ENCODE data around the gene FOXG1. TPM values are rescaled to one million over a fixed set of nuclear protein-coding genes. Genes with fewer than 3 reads are reported as not detected.

The FOXG1 gene
- total RNA-seq, 4 donors from 2014 or later, result 0.16 to 1.8 (median 0.89) TPM; not detected in 1

DNA sequence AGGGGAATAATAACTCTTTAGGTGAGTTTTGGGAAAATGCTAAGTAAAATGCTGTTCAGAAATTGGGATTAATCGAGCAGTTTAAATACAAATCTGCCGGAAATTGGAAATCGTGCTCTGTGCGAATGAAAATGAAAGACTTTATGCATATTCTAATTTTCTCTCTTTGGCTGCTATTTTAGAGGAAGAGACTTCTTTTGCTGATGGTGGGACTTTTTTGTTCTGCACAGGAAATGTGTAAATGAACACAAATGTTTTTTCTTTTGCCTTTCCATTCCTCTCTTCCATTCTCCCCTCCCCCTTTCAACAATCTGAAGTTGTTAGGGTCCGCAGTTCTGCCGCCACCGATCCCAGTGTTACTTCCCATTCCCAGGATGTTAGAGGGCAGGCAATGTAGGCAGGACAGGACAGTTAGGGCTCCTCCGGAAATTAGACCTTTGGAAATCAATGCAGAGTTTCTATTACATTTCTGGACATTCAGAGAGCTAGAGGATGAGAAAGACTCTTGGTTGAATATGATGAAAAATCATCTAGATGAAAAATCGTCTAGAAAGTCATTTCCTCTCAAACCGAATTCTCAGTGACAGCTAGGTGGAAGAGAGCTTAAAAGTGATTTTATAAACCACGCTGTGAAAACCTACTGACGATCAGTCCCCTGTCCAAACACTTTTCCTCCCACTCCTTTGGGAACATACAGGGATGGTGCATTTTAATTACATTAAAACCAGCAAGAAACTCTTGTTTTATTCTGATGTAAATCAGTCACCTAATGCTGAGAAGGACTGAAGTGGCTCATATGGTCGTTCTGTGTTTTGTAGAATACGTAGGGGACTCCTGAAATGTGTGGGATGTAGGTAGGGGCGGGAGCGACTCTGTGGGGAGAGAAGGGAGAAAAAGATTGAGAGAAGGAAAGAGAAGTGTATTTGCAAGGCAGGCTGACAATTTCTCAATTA is 17.8 kb downstream of the FOXG1 start:
- H3K4me3 ChIP-seq, result peak overlapping the region; percentile 16 to 49
- peak overlapping the region in 1 of 4 donors; percentile 69 for H3K27ac ChIP-seq

DNA sequence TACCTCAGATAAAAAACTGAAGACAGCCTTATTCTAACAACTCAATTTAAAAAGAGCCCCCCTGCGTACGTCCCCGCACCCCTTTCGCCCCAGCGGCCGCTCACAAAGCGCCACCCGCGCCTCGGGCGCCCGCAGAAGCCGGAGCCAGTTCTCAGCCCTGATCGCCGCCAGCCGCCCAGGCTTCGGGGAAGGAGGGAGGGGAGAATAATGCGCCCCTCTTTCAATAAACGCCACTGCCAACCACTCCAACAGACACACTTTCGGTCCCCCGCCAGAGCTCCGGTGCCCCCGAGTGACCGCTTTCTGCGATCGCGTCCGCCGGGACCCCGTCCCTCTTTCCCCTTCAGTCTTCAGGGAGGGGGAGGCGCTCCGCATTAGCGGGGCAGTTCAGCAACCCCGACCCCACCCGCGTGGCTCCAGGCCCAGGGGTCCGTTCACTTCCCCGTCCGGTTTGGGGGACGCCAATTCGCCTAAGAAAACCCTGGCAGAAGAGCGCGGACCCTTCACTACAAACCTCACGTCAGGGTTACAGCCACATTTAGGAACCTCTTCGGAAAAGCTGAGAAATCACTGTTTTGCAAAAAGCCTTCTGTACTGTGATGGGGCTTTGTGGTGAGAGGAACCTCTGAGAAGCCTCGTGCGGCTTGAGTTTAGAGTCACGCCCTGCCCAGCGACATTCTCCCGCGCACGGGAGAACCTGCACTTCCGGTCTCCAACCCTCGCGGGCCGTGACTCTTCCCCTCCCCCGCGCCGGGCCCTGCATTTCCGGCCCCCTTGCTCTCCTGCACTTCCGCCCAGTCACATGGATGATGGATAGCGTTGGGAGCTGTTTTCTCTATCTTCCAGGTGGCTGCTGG is 18.7 kb downstream of the FOXG1 start:
- 2 to 5% methylated on average over 18 to 22 of the region's 62 CpGs for WGBS, 2 donors (ENCODE audit: low coverage in 1 of 2)
- Histone ChIP-seq H3K36me3 (no peaks in the 10 kb centered on the region), H3K27me3 (peaks cover 79% of the 10 kb centered on the region), H3K27ac (peak overlapping the region in 1 of 4 donors; percentile 69), H3K4me3 (peak overlapping the region; percentile 16 to 49), H3K4me1 (peaks cover 0 to 17% (median 6%) of the 10 kb centered on the region in 3 donors), H3K9me3 (no peaks in the 10 kb centered on the region)
- peak; percentile 48 for ATAC-seq
- no peak for TF ChIP-seq EP300 (IDR thresholded peaks at IDR 0.05)
- no peak for TF ChIP-seq POLR2AphosphoS5 (IDR thresholded peaks at IDR 0.05)
- TF ChIP-seq POLR2A (IDR thresholded peaks at IDR 0.05), result no peak
- TF ChIP-seq, protein P1, sequence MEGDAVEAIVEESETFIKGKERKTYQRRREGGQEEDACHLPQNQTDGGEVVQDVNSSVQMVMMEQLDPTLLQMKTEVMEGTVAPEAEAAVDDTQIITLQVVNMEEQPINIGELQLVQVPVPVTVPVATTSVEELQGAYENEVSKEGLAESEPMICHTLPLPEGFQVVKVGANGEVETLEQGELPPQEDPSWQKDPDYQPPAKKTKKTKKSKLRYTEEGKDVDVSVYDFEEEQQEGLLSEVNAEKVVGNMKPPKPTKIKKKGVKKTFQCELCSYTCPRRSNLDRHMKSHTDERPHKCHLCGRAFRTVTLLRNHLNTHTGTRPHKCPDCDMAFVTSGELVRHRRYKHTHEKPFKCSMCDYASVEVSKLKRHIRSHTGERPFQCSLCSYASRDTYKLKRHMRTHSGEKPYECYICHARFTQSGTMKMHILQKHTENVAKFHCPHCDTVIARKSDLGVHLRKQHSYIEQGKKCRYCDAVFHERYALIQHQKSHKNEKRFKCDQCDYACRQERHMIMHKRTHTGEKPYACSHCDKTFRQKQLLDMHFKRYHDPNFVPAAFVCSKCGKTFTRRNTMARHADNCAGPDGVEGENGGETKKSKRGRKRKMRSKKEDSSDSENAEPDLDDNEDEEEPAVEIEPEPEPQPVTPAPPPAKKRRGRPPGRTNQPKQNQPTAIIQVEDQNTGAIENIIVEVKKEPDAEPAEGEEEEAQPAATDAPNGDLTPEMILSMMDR (IDR thresholded peaks at IDR 0.05), result no peak

More for the DNA sequence above, 17.8 kb downstream of the FOXG1 start:
- H3K36me3 ChIP-seq, result no peaks in the 10 kb centered on the region
- H3K9me3 ChIP-seq, result no peaks in the 10 kb centered on the region
- TF ChIP-seq POLR2AphosphoS5 (IDR thresholded peaks at IDR 0.05) (no peak), POLR2A (IDR thresholded peaks at IDR 0.05) (no peak), EP300 (IDR thresholded peaks at IDR 0.05) (no peak)
- TF ChIP-seq, protein P1 (IDR thresholded peaks at IDR 0.05), result no peak
- 15 to 17% methylated on average over 10 to 16 of the region's 16 CpGs for WGBS, 2 donors (ENCODE audit: low coverage in 1 of 2)
- H3K4me1 ChIP-seq, result peaks cover 0 to 17% (median 6%) of the 10 kb centered on the region in 3 donors
- H3K27me3 ChIP-seq, result peaks cover 88% of the 10 kb centered on the region
- no peak for ATAC-seq

DNA sequence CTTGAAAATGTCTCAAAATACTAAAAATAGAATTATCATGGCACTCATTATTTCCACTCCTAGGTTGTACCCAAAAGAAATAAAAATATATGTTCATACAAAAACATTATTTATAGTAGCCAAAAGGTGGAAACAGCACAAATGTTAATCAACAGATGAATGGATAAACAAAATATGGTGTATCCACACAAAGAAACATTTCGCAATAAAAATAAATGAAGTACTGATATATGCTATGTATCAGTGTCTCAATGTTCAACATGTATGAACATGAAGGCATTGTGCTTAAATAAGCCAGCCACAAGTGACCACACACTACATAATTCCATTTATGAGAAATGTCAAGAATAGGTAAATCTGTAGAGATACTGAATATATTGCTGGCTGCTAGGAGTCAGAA is 40.9 kb downstream of the FOXG1 start:
- no peak for ATAC-seq
- no peaks in the 10 kb centered on the region for H3K36me3 ChIP-seq
- TF ChIP-seq POLR2A (IDR thresholded peaks at IDR 0.05), result no peak
- TF ChIP-seq, protein P1 (IDR thresholded peaks at IDR 0.05), result no peak
- TF ChIP-seq POLR2AphosphoS5 (IDR thresholded peaks at IDR 0.05), result no peak
- TF ChIP-seq EP300 (IDR thresholded peaks at IDR 0.05), result no peak
- no peak overlapping the region for H3K27ac ChIP-seq
- no peak overlapping the region for H3K4me3 ChIP-seq
- 93 to 100% methylated on average over 1 of the region's 1 CpG for WGBS, 2 donors (ENCODE audit: low coverage in 1 of 2)
- H3K4me1 ChIP-seq, result no peaks in the 10 kb centered on the region
- no peaks in the 10 kb centered on the region for H3K9me3 ChIP-seq
- H3K27me3 ChIP-seq, result no peaks in the 10 kb centered on the region

DNA sequence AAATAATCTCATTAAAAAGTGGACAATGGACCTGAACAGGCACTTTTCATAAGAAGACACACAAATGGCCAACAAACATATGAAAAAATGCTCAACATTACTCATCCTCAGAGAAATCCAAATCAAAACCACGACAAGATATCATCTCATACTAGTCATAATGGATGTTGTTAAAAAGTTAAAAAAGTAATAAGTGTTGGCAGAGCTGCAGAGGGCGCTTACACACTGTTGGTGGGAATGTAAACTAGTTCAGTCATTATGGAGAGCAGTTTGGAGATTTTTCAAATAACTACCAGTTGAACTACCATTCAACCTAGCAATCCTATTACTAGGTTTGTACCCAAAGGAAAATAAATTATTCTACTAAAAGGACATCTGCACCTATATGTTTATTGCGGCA is 47.2 kb downstream of the FOXG1 start:
- no peaks in the 10 kb centered on the region for H3K4me1 ChIP-seq

More for the DNA sequence above, 47.2 kb downstream of the FOXG1 start:
- Histone ChIP-seq H3K27ac (no peak overlapping the region), H3K27me3 (no peaks in the 10 kb centered on the region), H3K9me3 (no peaks in the 10 kb centered on the region), H3K36me3 (no peaks in the 10 kb centered on the region), H3K4me3 (no peak overlapping the region)
- TF ChIP-seq POLR2AphosphoS5 (IDR thresholded peaks at IDR 0.05) (no peak), EP300 (IDR thresholded peaks at IDR 0.05) (no peak), POLR2A (IDR thresholded peaks at IDR 0.05) (no peak)
- TF ChIP-seq, protein P1 (IDR thresholded peaks at IDR 0.05), result no peak
- WGBS, 2 donors (ENCODE audit: low coverage in 1 of 2), result 78 to 85% methylated on average over 2 to 3 of the region's 3 CpGs
- ATAC-seq, result no peak

Data from gastroesophageal sphincter (tissue), 4 donors.